Fibroblast of lung (primary cell): Measurements from ENCODE around the gene CX3CL1. TPM values are rescaled to one million over a fixed set of nuclear protein-coding genes. Genes with fewer than 3 reads are reported as not detected.

ENCODE experiments used
- DNase-seq, 2 donors: peaks; one replicate each; pipeline versions ENCODE4 v3.0.0 to v3.0.0-alpha.2; 2010; ENCODE audit warnings: low read depth in 2 of 2
- H2AFZ ChIP-seq: 2 replicates; pipeline ENCODE4 v1.5.1; 2012; ENCODE audit warnings: low read length, control low read depth, inconsistent platforms
- H3K27ac ChIP-seq: 2 replicates; pipeline ENCODE4 v1.5.1; 2011; ENCODE audit warnings: low read length, control low read depth; ENCODE audit not compliant: insufficient read depth
- H3K27me3 ChIP-seq: 2 replicates; pipeline ENCODE4 v1.5.1; 2011; ENCODE audit warnings: mild to moderate bottlenecking, low read length; ENCODE audit not compliant: control insufficient read depth, insufficient read depth
- H3K36me3 ChIP-seq: 2 replicates; pipeline ENCODE4 v1.5.1; 2011; ENCODE audit warnings: low read length; ENCODE audit not compliant: control insufficient read depth, insufficient read depth
- H3K4me1 ChIP-seq: 2 replicates; pipeline ENCODE4 v1.5.1; 2011; ENCODE audit warnings: low read length; ENCODE audit not compliant: control insufficient read depth, insufficient read depth; ENCODE audit errors: extremely low read depth
- H3K4me2 ChIP-seq: 2 replicates; pipeline ENCODE4 v1.5.1; 2011; ENCODE audit warnings: low read length, control low read depth; ENCODE audit not compliant: insufficient read depth; ENCODE audit errors: extremely low read depth
- H3K4me3 ChIP-seq, 4 experiments: fragments of 200-600 bp in 1 of 4; sonication (generic) in 1 of 4; replicated peaks in 1 of 4; 2 replicates each; pipeline ENCODE4 v1.5.1; 2011 to 2016; ENCODE audit warnings: low read length in 4 of 4, low read depth in 3 of 4, mild to moderate bottlenecking in 3 of 4, control low read depth in 2 of 4, inconsistent platforms in 1 of 4, mixed read lengths in 1 of 4; ENCODE audit not compliant: insufficient read depth in 1 of 4; ENCODE audit errors: control extremely low read depth in 1 of 4
- H3K79me2 ChIP-seq: 2 replicates; pipeline ENCODE4 v1.5.1; 2012; ENCODE audit warnings: mild to moderate bottlenecking, low read length, inconsistent platforms; ENCODE audit not compliant: control insufficient read depth, insufficient read depth
- H3K9ac ChIP-seq: 2 replicates; pipeline ENCODE4 v1.5.1; 2011; ENCODE audit warnings: mild to moderate bottlenecking, low read length, control low read depth; ENCODE audit not compliant: insufficient read depth
- H3K9me3 ChIP-seq: 2 replicates; pipeline ENCODE4 v1.5.1; 2012; ENCODE audit warnings: low read depth, low read length; ENCODE audit not compliant: control insufficient read depth, insufficient read depth
- H4K20me1 ChIP-seq: 2 replicates; pipeline ENCODE4 v1.5.1; 2011; ENCODE audit warnings: low read length; ENCODE audit not compliant: control insufficient read depth, insufficient read depth; ENCODE audit errors: extremely low read depth
- CTCF ChIP-seq, 2 donors: IDR thresholded peaks in 1 of 2; conservative IDR thresholded peaks in 1 of 2; 1 replicate in 1 of 2; 2 replicates in 1 of 2; pipeline ENCODE4 v1.5.1; 2011 to 2012; ENCODE audit warnings: low read length in 2 of 2, control low read depth in 1 of 2, inconsistent platforms in 1 of 2, low read depth in 1 of 2, mild to moderate bottlenecking in 1 of 2
- EZH2 ChIP-seq: IDR thresholded peaks from 2 replicates; pipeline ENCODE4 v1.5.1; 2012; ENCODE audit warnings: low read length, control low read depth, mild to moderate bottlenecking; ENCODE audit errors: missing control alignments
- polyA plus RNA-seq, 2 donors: library from polyadenylated mRNA; depleted of rRNA in 1 of 2; stranded (reverse) in 1 of 2; unstranded in 1 of 2; fragments of >200 nt; gene quantifications; 2 replicates each; pipeline ENCODE4 v1.2.1, GENCODE V29; 2011 to 2012; ENCODE audit warnings: missing spikeins in 1 of 2
- total RNA-seq: library from RNA; depleted of rRNA; stranded (reverse); fragments of >200 nt; gene quantifications from 2 replicates; pipeline ENCODE4 v1.2.1, GENCODE V29; 2014

Gene CX3CL1
- total and polyA plus RNA-seq, 2 donors (not counting 1 experiment from before 2014, with no cell fraction given): not detected

- Histone ChIP-seq H3K4me1 (no peaks in the 10 kb centered on the region), H3K27me3 (peaks cover 8% of the 10 kb centered on the region), H3K4me3 (no peak overlapping the region), H3K27ac (no peak overlapping the region), H3K9ac (no peak overlapping the region), H2AFZ (no peak overlapping the region), H3K79me2 (no peaks in the 10 kb centered on the region), H3K9me3 (no peaks in the 10 kb centered on the region), H3K4me2 (no peak overlapping the region), H3K36me3 (no peaks in the 10 kb centered on the region), H4K20me1 (no peaks in the 10 kb centered on the region)
- no peak for TF ChIP-seq EZH2
- no peak for TF ChIP-seq CTCF (conservative IDR thresholded peaks at IDR 0.05 in 1 of 2, IDR thresholded peaks at IDR 0.05 in 1 of 2; ENCODE audit: low read depth in 1 of 2, low read length in 2 of 2)
- DNase-seq: no peak
Observed at GRCh38 chr16:57345666-57346204, 26.6 kb upstream of the CX3CL1 start.

GRCh38 chr16:57347858-57348257 is 24.4 kb upstream of the CX3CL1 start:
- Histone ChIP-seq H3K9ac (no peak overlapping the region), H3K36me3 (no peaks in the 10 kb centered on the region), H3K79me2 (no peaks in the 10 kb centered on the region), H4K20me1 (no peaks in the 10 kb centered on the region), H3K4me3 (no peak overlapping the region), H3K4me2 (no peak overlapping the region), H3K27ac (no peak overlapping the region), H3K27me3 (peaks cover 8% of the 10 kb centered on the region), H2AFZ (no peak overlapping the region), H3K9me3 (no peaks in the 10 kb centered on the region), H3K4me1 (no peaks in the 10 kb centered on the region)
- no peak for TF ChIP-seq CTCF (conservative IDR thresholded peaks at IDR 0.05 in 1 of 2, IDR thresholded peaks at IDR 0.05 in 1 of 2; ENCODE audit: low read depth in 1 of 2, low read length in 2 of 2)
- TF ChIP-seq EZH2: no peak
- no peak for DNase-seq

- Histone ChIP-seq H3K27me3 (peaks cover 5% of the 10 kb centered on the region), H3K4me1 (no peaks in the 10 kb centered on the region), H3K9ac (no peak overlapping the region), H4K20me1 (no peaks in the 10 kb centered on the region), H3K79me2 (no peaks in the 10 kb centered on the region), H3K4me2 (no peak overlapping the region), H3K36me3 (no peaks in the 10 kb centered on the region), H3K9me3 (no peaks in the 10 kb centered on the region), H3K4me3 (no peak overlapping the region), H3K27ac (no peak overlapping the region), H2AFZ (no peak overlapping the region)
- DNase-seq: no peak
- TF ChIP-seq CTCF (conservative IDR thresholded peaks at IDR 0.05 in 1 of 2, IDR thresholded peaks at IDR 0.05 in 1 of 2; ENCODE audit: low read depth in 1 of 2, low read length in 2 of 2): no peak
- no peak for TF ChIP-seq EZH2
Observed at GRCh38 chr16:57348327-57348726, 24.0 kb upstream of the CX3CL1 start.
